Testis (tissue), 2 donors: ENCODE data around the gene TRMT5.

ENCODE experiments used
- POLR2A ChIP-seq: fragments of 450-650 bp; IDR thresholded peaks from one replicate; pipeline ENCODE4 v1.6.1; 2017; ENCODE audit warnings: antibody characterized with exemption, mild to moderate bottlenecking, moderate library complexity
- TF ChIP-seq, protein P1 (sequence below), 3 experiments: fragments of 450-650 bp in 2 of 3; fragments of 200-600 bp in 1 of 3; sonication (generic) in 1 of 3; IDR thresholded peaks; one replicate each; pipeline ENCODE4 v1.5.1; 2016 to 2019; ENCODE audit warnings: antibody characterized with exemption in 3 of 3, mild to moderate bottlenecking in 2 of 3, moderate library complexity in 1 of 3

- TF ChIP-seq, protein P1, sequence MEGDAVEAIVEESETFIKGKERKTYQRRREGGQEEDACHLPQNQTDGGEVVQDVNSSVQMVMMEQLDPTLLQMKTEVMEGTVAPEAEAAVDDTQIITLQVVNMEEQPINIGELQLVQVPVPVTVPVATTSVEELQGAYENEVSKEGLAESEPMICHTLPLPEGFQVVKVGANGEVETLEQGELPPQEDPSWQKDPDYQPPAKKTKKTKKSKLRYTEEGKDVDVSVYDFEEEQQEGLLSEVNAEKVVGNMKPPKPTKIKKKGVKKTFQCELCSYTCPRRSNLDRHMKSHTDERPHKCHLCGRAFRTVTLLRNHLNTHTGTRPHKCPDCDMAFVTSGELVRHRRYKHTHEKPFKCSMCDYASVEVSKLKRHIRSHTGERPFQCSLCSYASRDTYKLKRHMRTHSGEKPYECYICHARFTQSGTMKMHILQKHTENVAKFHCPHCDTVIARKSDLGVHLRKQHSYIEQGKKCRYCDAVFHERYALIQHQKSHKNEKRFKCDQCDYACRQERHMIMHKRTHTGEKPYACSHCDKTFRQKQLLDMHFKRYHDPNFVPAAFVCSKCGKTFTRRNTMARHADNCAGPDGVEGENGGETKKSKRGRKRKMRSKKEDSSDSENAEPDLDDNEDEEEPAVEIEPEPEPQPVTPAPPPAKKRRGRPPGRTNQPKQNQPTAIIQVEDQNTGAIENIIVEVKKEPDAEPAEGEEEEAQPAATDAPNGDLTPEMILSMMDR (IDR thresholded peaks at IDR 0.05) = no peak
- no peak for TF ChIP-seq POLR2A
These were observed 3.0 kb downstream of the TRMT5 start for GRCh38 chr14:60977847-60978246.
